HepG2 (cell line): ENCODE results near the gene EFS. TPM values are rescaled to one million over a fixed set of nuclear protein-coding genes. Genes with fewer than 3 reads are reported as not detected.

Experiments used
- ATAC-seq: fragments of 200-7000 bp; cut with Tn5 transposase; 3 replicates; pipeline ENCODE4 v1.9.1; 2020; ENCODE audit warnings: mild to moderate bottlenecking, moderate library complexity
- BruUV-seq: library from RNA; stranded (reverse); fragments of 400-500 nt; replicated peaks from 2 replicates; lab custom pipeline; 2021; lab: Mats Ljungman, UMichigan
- CTCF ChIA-PET: fragments of 300-600 bp; formaldehyde crosslinking; extraction: SDS; loops from one replicate; lab custom pipeline; 2021; ENCODE audit warnings: low total read pairs, inconsistent platforms, low intra/inter-chr PET ratio; lab: Yijun Ruan, JAX
- POLR2A ChIA-PET: fragments of 350-600 bp; sonication (Branson Sonifier 250); formaldehyde crosslinking; loops from one replicate; lab custom pipeline; 2020; ENCODE audit warnings: antibody characterized with exemption, inconsistent platforms; lab: Yijun Ruan, JAX
- DNase-seq: peaks from one replicate; pipeline ENCODE4 v3.0.0-alpha.2; 2015; ENCODE audit warnings: low spot score
- FAIRE-seq: peaks from 3 replicates; lab custom pipeline; 2011; peaks lifted over from hg19 to GRCh38; lab: Jason Lieb, UNC
- H2AFZ ChIP-seq: one replicate; pipeline ENCODE4 v1.6.1; 2011; ENCODE audit warnings: low read length, inconsistent platforms
- H3K27ac ChIP-seq: fragments of 300-600 bp; 3 replicates; pipeline ENCODE4 v1.8.0; 2011; ENCODE audit warnings: mixed run types, mild to moderate bottlenecking, mixed read lengths, low read length, inconsistent platforms; ENCODE audit not compliant: insufficient read depth; ENCODE audit errors: extremely low read length
- H3K27me3 ChIP-seq, 2 experiments: fragments of 200-600 bp in 1 of 2; 2 replicates in 1 of 2; 3 replicates in 1 of 2; pipeline versions ENCODE4 v1.6.0 to v1.8.0; 2011; ENCODE audit warnings: low read length in 2 of 2, mild to moderate bottlenecking in 2 of 2, moderate library complexity in 2 of 2, inconsistent platforms in 1 of 2; ENCODE audit not compliant: insufficient read depth in 2 of 2, control insufficient read depth in 1 of 2
- H3K36me3 ChIP-seq, 2 experiments: fragments of 200-600 bp in 1 of 2; replicated peaks in 1 of 2; 2 replicates in 1 of 2; 3 replicates in 1 of 2; pipeline versions ENCODE4 v1.5.1 to v1.8.0; 2011; ENCODE audit warnings: low read length in 2 of 2, inconsistent platforms in 1 of 2; ENCODE audit not compliant: insufficient read depth in 2 of 2, control insufficient read depth in 1 of 2
- H3K4me1 ChIP-seq: 2 replicates; pipeline ENCODE4 v1.5.1; 2012; ENCODE audit warnings: low read length, inconsistent platforms; ENCODE audit not compliant: insufficient read depth
- H3K4me2 ChIP-seq: 2 replicates; pipeline ENCODE4 v1.6.0; 2011; ENCODE audit warnings: low read depth, low read length, inconsistent platforms
- H3K4me3 ChIP-seq, 3 experiments: fragments of 200-600 bp in 1 of 3; sonication (generic), shearing (Covaris generic) in 1 of 3; replicated peaks in 1 of 3; 2 replicates each; pipeline ENCODE4 v1.5.1; 2011 to 2016; ENCODE audit warnings: low read length in 3 of 3, inconsistent platforms in 2 of 3, low read depth in 2 of 3, mild to moderate bottlenecking in 2 of 3, control low read depth in 1 of 3, mixed read lengths in 1 of 3; ENCODE audit not compliant: insufficient read depth in 1 of 3
- H3K79me2 ChIP-seq: one replicate; pipeline ENCODE4 v1.6.1; 2011; ENCODE audit warnings: low read length, inconsistent platforms; ENCODE audit not compliant: insufficient read depth
- H3K9ac ChIP-seq: 2 replicates; pipeline ENCODE4 v1.6.0; 2011; ENCODE audit warnings: mild to moderate bottlenecking, low read depth, low read length, inconsistent platforms; ENCODE audit not compliant: insufficient read depth
- H3K9me3 ChIP-seq: 2 replicates; pipeline ENCODE4 v1.5.1; 2012; ENCODE audit warnings: mild to moderate bottlenecking, low read length
- H4K20me1 ChIP-seq: 2 replicates; pipeline ENCODE4 v1.6.0; 2011; ENCODE audit warnings: inconsistent platforms, mild to moderate bottlenecking, low read length, moderate library complexity; ENCODE audit not compliant: insufficient read depth
- EZH2 ChIP-seq: conservative IDR thresholded peaks from 2 replicates; pipeline ENCODE4 v1.6.1; 2012; ENCODE audit warnings: mild to moderate bottlenecking, low read depth, low read length, moderate library complexity
- FOXP1 ChIP-seq, 2 experiments: fragments of 450-650 bp in 1 of 2; IDR thresholded peaks; 2 replicates each; pipeline ENCODE4 v1.6.1; 2017 to 2018; ENCODE audit warnings: antibody characterized with exemption in 1 of 2
- HCFC1 ChIP-seq: fragments of 150-350 bp; IDR thresholded peaks from 2 replicates; pipeline ENCODE4 v1.6.1; 2014; ENCODE audit warnings: low read depth, low read length
- HIVEP1 ChIP-seq: sonication (generic); formaldehyde crosslinking; IDR thresholded peaks from 2 replicates; pipeline ENCODE4 v1.4.0; 2020; ENCODE audit warnings: mild to moderate bottlenecking, missing genetic modification reagents
- KLF13 ChIP-seq: sonication (generic); formaldehyde crosslinking; IDR thresholded peaks from 2 replicates; pipeline ENCODE4 v1.4.0; 2020; ENCODE audit warnings: mild to moderate bottlenecking, missing genetic modification reagents
- RAD51 ChIP-seq: fragments of 450-650 bp; IDR thresholded peaks from 2 replicates; pipeline ENCODE4 v1.6.1; 2016; ENCODE audit warnings: borderline replicate concordance
- RBM39 ChIP-seq: fragments of 200-400 bp; formaldehyde crosslinking; IDR thresholded peaks from one replicate; pipeline ENCODE4 v1.6.1; 2018; ENCODE audit warnings: antibody characterized with exemption, mild to moderate bottlenecking, low read depth, low read length; ENCODE audit not compliant: poor library complexity, severe bottlenecking
- TFDP2 ChIP-seq: sonication (generic); formaldehyde crosslinking; IDR thresholded peaks from 2 replicates; pipeline ENCODE4 v1.4.0; 2020; ENCODE audit warnings: missing genetic modification reagents
- YEATS2 ChIP-seq: sonication (generic); formaldehyde crosslinking; IDR thresholded peaks from 2 replicates; pipeline ENCODE4 v1.4.0; 2020; ENCODE audit warnings: missing genetic modification reagents, borderline replicate concordance
- ZNF263 ChIP-seq: sonication (generic); formaldehyde crosslinking; IDR thresholded peaks from 2 replicates; pipeline ENCODE4 v1.4.0; 2020; ENCODE audit warnings: missing genetic modification reagents
- ZNF747 ChIP-seq: sonication (generic); formaldehyde crosslinking; IDR thresholded peaks from 2 replicates; pipeline ENCODE4 v1.8.1; 2023; ENCODE audit warnings: missing genetic modification reagents, mild to moderate bottlenecking, borderline replicate concordance
- ZNF782 ChIP-seq: sonication (generic); formaldehyde crosslinking; IDR thresholded peaks from 2 replicates; pipeline ENCODE4 v1.4.0; 2020; ENCODE audit warnings: missing genetic modification reagents, mild to moderate bottlenecking, borderline replicate concordance
- ZSCAN30 ChIP-seq: sonication (generic); formaldehyde crosslinking; IDR thresholded peaks from 2 replicates; pipeline ENCODE4 v1.5.0; 2020; ENCODE audit warnings: mild to moderate bottlenecking, missing genetic modification reagents
- WGBS: methylation state at CpG from one replicate; pipeline ENCODE4 v1.1.6; 2017; ENCODE audit warnings: low lambda C conversion rate; 5-methylcytosine and 5-hydroxymethylcytosine counted together
- in situ Hi-C: cut with HindIII; loops from 2 replicates; pipeline ENCODE4 v1.10.0; 2017; ENCODE audit warnings: low pct_unique_long_range_greater_than_20kb; ENCODE audit not compliant: extremely low pct_ligation_motif_present
- intact Hi-C: fragments of 100-400 bp; cut with micrococcal nuclease; formaldehyde crosslinking; loops from one replicate; pipeline ENCODE4 v1.10.0; 2022; ENCODE audit not compliant: unreplicated experiment
- polyA plus RNA-seq, 8 experiments: library from polyadenylated mRNA; depleted of rRNA in 3 of 8; stranded (reverse) in 7 of 8; unstranded in 1 of 8; fragments of >200 nt; fragmentation: Illumina TruSeq in 4 of 8; extraction: Trizol in 4 of 8; gene quantifications; 2 replicates each; pipeline versions ENCODE4 v1.2.1 to v1.2.3, GENCODE V29; 2011 to 2016; ENCODE audit warnings: low read depth in 4 of 8, missing spikeins in 1 of 8, mixed read lengths in 1 of 8; ENCODE audit not compliant: insufficient read depth in 1 of 8
- total RNA-seq, 5 experiments: library from RNA; depleted of rRNA; stranded (reverse); fragments of >200 nt; fragmentation: Illumina TruSeq; extraction: Trizol; gene quantifications; 2 replicates each; pipeline ENCODE4 v1.2.3, GENCODE V29; 2016; ENCODE audit warnings: low read depth in 1 of 5
- TF ChIP-seq, protein P1 (sequence below): sonication (generic); formaldehyde crosslinking; IDR thresholded peaks from 2 replicates; pipeline ENCODE4 v1.4.0; 2020; ENCODE audit warnings: missing genetic modification reagents
- TF ChIP-seq, protein P2 (sequence below), 2 experiments: sonication (generic) in 1 of 2; formaldehyde crosslinking in 1 of 2; IDR thresholded peaks; 2 replicates each; pipeline versions ENCODE4 v1.4.0 to v1.6.1; 2016 to 2020; ENCODE audit warnings: borderline replicate concordance in 1 of 2, low read depth in 1 of 2, mild to moderate bottlenecking in 1 of 2, missing genetic modification reagents in 1 of 2

The EFS gene
- total and polyA plus RNA-seq, 2 of the 13 experiments (the other 11 are each of a cell fraction or from before 2014, with no cell fraction given) = not detected

DNA sequence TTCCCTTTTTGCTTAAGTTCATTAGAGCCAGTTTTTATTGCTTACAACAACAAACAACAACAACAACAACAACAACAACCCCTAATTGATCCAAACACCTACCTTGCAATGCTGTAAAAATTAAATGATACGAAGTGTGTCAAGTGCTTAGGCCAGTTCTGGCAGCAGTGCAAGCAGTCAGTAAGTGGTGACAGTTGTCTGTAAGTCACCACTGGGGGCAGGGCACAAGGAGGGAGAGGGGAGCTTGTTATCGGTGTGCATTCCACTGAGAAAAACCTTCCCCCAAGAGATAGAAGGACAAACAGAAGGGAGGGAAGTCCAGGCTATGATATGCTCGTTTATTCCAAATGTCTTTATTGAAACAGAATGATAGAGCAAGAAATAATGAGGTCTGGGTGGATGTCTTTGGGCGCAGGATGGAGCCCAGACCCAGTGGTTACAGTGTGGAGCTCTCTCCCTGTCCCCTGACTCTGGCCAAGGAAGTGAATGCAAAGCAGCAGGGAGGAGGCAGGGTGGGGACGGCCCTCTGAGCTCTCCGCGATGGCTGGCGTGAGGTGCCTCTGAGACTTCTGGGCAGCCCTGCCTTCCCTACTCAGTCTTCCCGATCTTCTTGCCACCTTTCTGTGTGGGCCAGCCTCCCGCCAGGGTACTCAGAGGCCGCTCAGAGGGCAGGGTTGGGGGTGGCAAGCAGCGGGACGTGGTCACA, 18.8 kb downstream of the EFS start:
- WGBS = 39% methylated on average over 13 of the region's 13 CpGs
- ChIA-PET POLR2A (interaction anchor here (0.8 to 2.2 kb wide), 4 partner anchors 20 to 45 kb away, joined by 3 to 16 read pairs (median 4); partner anchors contain the start of genes BCL2L2 and PABPN1), CTCF (no interaction called here)
- no peak overlapping the region for H3K4me3 ChIP-seq
- peaks cover 3% of the 10 kb centered on the region; the same call in 1 of the 2 replicates for H3K9me3 ChIP-seq
- peak; percentile 45 for DNase-seq
- in situ Hi-C loops = no loop called here
- no peak overlapping the region for H3K27ac ChIP-seq
- no peaks in the 10 kb centered on the region for H3K36me3 ChIP-seq
- peaks cover 4 to 66% of the 10 kb centered on the region in 2 experiments for H3K27me3 ChIP-seq
- no peak overlapping the region for H3K4me2 ChIP-seq
- no TSS peak for BruUV-seq
- peak; percentile 87 for ATAC-seq
- peak; percentile 48 for FAIRE-seq
- H2AFZ ChIP-seq = no peak overlapping the region
- intact Hi-C loops = no loop called here
- H3K79me2 ChIP-seq = no peaks in the 10 kb centered on the region
- H3K4me1 ChIP-seq = no peaks in the 10 kb centered on the region
- no peak overlapping the region for H3K9ac ChIP-seq
- no peaks in the 10 kb centered on the region for H4K20me1 ChIP-seq
- TF ChIP-seq, protein P1, sequence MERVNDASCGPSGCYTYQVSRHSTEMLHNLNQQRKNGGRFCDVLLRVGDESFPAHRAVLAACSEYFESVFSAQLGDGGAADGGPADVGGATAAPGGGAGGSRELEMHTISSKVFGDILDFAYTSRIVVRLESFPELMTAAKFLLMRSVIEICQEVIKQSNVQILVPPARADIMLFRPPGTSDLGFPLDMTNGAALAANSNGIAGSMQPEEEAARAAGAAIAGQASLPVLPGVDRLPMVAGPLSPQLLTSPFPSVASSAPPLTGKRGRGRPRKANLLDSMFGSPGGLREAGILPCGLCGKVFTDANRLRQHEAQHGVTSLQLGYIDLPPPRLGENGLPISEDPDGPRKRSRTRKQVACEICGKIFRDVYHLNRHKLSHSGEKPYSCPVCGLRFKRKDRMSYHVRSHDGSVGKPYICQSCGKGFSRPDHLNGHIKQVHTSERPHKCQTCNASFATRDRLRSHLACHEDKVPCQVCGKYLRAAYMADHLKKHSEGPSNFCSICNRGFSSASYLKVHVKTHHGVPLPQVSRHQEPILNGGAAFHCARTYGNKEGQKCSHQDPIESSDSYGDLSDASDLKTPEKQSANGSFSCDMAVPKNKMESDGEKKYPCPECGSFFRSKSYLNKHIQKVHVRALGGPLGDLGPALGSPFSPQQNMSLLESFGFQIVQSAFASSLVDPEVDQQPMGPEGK (CRISPR knock-in tag) = 0 out of 2 replicates have a peak, but pooled peaks have one; percentile 12
- no peak for TF ChIP-seq HIVEP1
- 0 out of 2 replicates have a peak, but pooled peaks have one; percentile 28 for TF ChIP-seq EZH2
- TF ChIP-seq ZSCAN30 (CRISPR knock-in tag) = no peak
- TF ChIP-seq ZNF263 (CRISPR knock-in tag) = peak; percentile 27; the same call in 1 of the 2 replicates
- TF ChIP-seq TFDP2 (CRISPR knock-in tag) = no peak
- peak; percentile 81 for TF ChIP-seq FOXP1 (IDR thresholded peaks at IDR 0.05)
- TF ChIP-seq FOXP1 (CRISPR knock-in tag; IDR thresholded peaks at IDR 0.05) = no peak
- TF ChIP-seq, protein P2, sequence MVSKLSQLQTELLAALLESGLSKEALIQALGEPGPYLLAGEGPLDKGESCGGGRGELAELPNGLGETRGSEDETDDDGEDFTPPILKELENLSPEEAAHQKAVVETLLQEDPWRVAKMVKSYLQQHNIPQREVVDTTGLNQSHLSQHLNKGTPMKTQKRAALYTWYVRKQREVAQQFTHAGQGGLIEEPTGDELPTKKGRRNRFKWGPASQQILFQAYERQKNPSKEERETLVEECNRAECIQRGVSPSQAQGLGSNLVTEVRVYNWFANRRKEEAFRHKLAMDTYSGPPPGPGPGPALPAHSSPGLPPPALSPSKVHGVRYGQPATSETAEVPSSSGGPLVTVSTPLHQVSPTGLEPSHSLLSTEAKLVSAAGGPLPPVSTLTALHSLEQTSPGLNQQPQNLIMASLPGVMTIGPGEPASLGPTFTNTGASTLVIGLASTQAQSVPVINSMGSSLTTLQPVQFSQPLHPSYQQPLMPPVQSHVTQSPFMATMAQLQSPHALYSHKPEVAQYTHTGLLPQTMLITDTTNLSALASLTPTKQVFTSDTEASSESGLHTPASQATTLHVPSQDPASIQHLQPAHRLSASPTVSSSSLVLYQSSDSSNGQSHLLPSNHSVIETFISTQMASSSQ (IDR thresholded peaks at IDR 0.05; ENCODE audit: low read depth) = no peak
- TF ChIP-seq, protein P2 (CRISPR knock-in tag; IDR thresholded peaks at IDR 0.05; ENCODE audit: borderline replicate concordance) = 0 out of 2 replicates have a peak, but pooled peaks have one; percentile 44
- TF ChIP-seq RAD51 = 0 out of 2 replicates have a peak, but pooled peaks have one; percentile 6
- no peak for TF ChIP-seq RBM39
- TF ChIP-seq KLF13 (CRISPR knock-in tag) = 0 out of 2 replicates have a peak, but pooled peaks have one; percentile 16
- TF ChIP-seq HCFC1 = no peak
- 0 out of 2 replicates have a peak, but pooled peaks have one; percentile 9 for TF ChIP-seq ZNF747 (CRISPR knock-in tag)
- 0 out of 2 replicates have a peak, but pooled peaks have one; percentile 66 for TF ChIP-seq ZNF782 (CRISPR knock-in tag)
- no peak for TF ChIP-seq YEATS2 (CRISPR knock-in tag)
